CD8-positive, alpha-beta memory T cell (primary cell): Measurements from ENCODE around the gene MMADHC. TPM values are rescaled to one million over a fixed set of nuclear protein-coding genes. Genes with fewer than 3 reads are reported as not detected.

Experiments
- CTCF ChIA-PET: fragments of 350-600 bp; sonication (Branson Sonifier 250); formaldehyde crosslinking; loops from one replicate; lab custom pipeline; 2021; ENCODE audit warnings: antibody characterized with exemption; lab: Charles Lee
- POLR2A ChIA-PET: fragments of 350-600 bp; sonication (Branson Sonifier 250); formaldehyde crosslinking; loops from one replicate; lab custom pipeline; 2021; ENCODE audit warnings: antibody characterized with exemption; lab: Charles Lee
- DNase-seq, 5 donors: peaks; one replicate each; pipeline versions ENCODE4 v3.0.0 to v3.0.0-alpha.2; 2020 to 2022; ENCODE audit warnings: mixed read lengths in 1 of 5
- H3K27ac ChIP-seq: one replicate; pipeline ENCODE4 v1.7.0; 2013; ENCODE audit warnings: low read depth, mild to moderate bottlenecking, low read length, moderate library complexity
- H3K27me3 ChIP-seq: 2 replicates; pipeline ENCODE4 v1.7.0; 2013; ENCODE audit warnings: low read length, mild to moderate bottlenecking; ENCODE audit not compliant: insufficient read depth, poor library complexity, severe bottlenecking
- H3K36me3 ChIP-seq: 2 replicates; pipeline ENCODE4 v1.7.0; 2013; ENCODE audit warnings: mild to moderate bottlenecking, low read length, moderate library complexity; ENCODE audit not compliant: insufficient read depth
- H3K4me1 ChIP-seq: 2 replicates; pipeline ENCODE4 v1.7.0; 2013; ENCODE audit warnings: mild to moderate bottlenecking, low read length, moderate library complexity; ENCODE audit not compliant: insufficient read depth
- H3K4me3 ChIP-seq: 2 replicates; pipeline ENCODE4 v1.7.0; 2013; ENCODE audit warnings: mild to moderate bottlenecking, low read length
- H3K9me3 ChIP-seq: 2 replicates; pipeline ENCODE4 v1.7.0; 2013; ENCODE audit warnings: mild to moderate bottlenecking, low read length
- H3K27ac Mint-ChIP-seq, 8 donors: one replicate each; pipeline ENCODE4 v1.8.0; 2020 to 2021; ENCODE audit warnings: mixed read lengths in 8 of 8, mild to moderate bottlenecking in 6 of 8, inconsistent platforms in 3 of 8, moderate library complexity in 3 of 8
- H3K27me3 Mint-ChIP-seq, 2 donors: one replicate each; pipeline ENCODE4 v1.8.0; 2020 to 2021; ENCODE audit warnings: mixed read lengths in 2 of 2, mild to moderate bottlenecking in 1 of 2, moderate library complexity in 1 of 2
- H3K36me3 Mint-ChIP-seq, 3 donors: one replicate each; pipeline ENCODE4 v1.8.0; 2020 to 2021; ENCODE audit warnings: mixed read lengths in 3 of 3, inconsistent platforms in 1 of 3, mild to moderate bottlenecking in 1 of 3
- H3K4me1 Mint-ChIP-seq, 3 donors: one replicate each; pipeline ENCODE4 v1.8.0; 2020 to 2021; ENCODE audit warnings: mixed read lengths in 3 of 3, inconsistent platforms in 1 of 3, mild to moderate bottlenecking in 1 of 3
- H3K4me3 Mint-ChIP-seq, 7 donors: one replicate each; pipeline ENCODE4 v1.8.0; 2020 to 2021; ENCODE audit warnings: mixed read lengths in 7 of 7, mild to moderate bottlenecking in 6 of 7, moderate library complexity in 4 of 7, inconsistent platforms in 2 of 7
- H3K9me3 Mint-ChIP-seq, 5 donors: one replicate each; pipeline ENCODE4 v1.8.0; 2020 to 2022; ENCODE audit warnings: mixed read lengths in 5 of 5, mild to moderate bottlenecking in 3 of 5, moderate library complexity in 2 of 5, inconsistent platforms in 1 of 5
- polyA plus RNA-seq: library from polyadenylated mRNA; unstranded; fragments of 300-500 nt; fragmentation: Illumina TruSeq; gene quantifications from one replicate; pipeline ENCODE4 v1.2.3, GENCODE V29; 2021
- total RNA-seq, 2 experiments: library from RNA; stranded (reverse); gene quantifications; one replicate each; pipeline ENCODE4 v1.2.3, GENCODE V29; 2021

MMADHC gene
- total and polyA plus RNA-seq, 3 experiments from 2014 or later: 117 to 156 (median 149) TPM

GRCh38 chr2:149601141-149601796 is 13.7 kb upstream of the MMADHC start:
- ChIA-PET POLR2A (no interaction called here), CTCF (interaction anchor here (2.6 kb wide), 1 partner anchor 1638 kb away, joined by 9 read pairs; no protein-coding TSS in a partner anchor)
- Histone ChIP-seq H3K27me3 (no peaks in the 10 kb centered on the region), H3K27ac (no peak overlapping the region), H3K36me3 (no peaks in the 10 kb centered on the region), H3K4me1 (peaks cover 3% of the 10 kb centered on the region), H3K9me3 (no peaks in the 10 kb centered on the region), H3K4me3 (no peak overlapping the region)
- H3K27me3 Mint-ChIP-seq: peaks cover 0 to 7% of the 10 kb centered on the region in 2 donors
- no peaks in the 10 kb centered on the region for H3K36me3 Mint-ChIP-seq
- peak overlapping the region in 3 of 8 donors; percentile 2 to 72 (median 4) for H3K27ac Mint-ChIP-seq
- H3K4me3 Mint-ChIP-seq: no peak overlapping the region
- DNase-seq: no peak
- no peaks in the 10 kb centered on the region for H3K9me3 Mint-ChIP-seq
- peaks cover 13 to 18% (median 16%) of the 10 kb centered on the region in 3 donors for H3K4me1 Mint-ChIP-seq

GRCh38 chr2:149597668-149598326 is 10.2 kb upstream of the MMADHC start:
- peak overlapping the region in 6 of 8 donors; percentile 33 to 73 (median 44) for H3K27ac Mint-ChIP-seq
- H3K4me3 ChIP-seq: no peak overlapping the region
- ChIA-PET POLR2A (no interaction called here), CTCF (interaction anchor here (0.6 to 4.8 kb wide), 7 partner anchors 11 to 1642 kb away, joined by 3 to 35 read pairs (median 3); partner anchors contain the start of gene MMADHC)
- no peaks in the 10 kb centered on the region for H3K36me3 Mint-ChIP-seq
- no peak overlapping the region for H3K27ac ChIP-seq
- H3K27me3 ChIP-seq: no peaks in the 10 kb centered on the region
- no peaks in the 10 kb centered on the region for H3K9me3 ChIP-seq
- peaks cover 13 to 18% (median 16%) of the 10 kb centered on the region in 3 donors for H3K4me1 Mint-ChIP-seq
- no peaks in the 10 kb centered on the region for H3K36me3 ChIP-seq
- peak in 4 of 5 donors; percentile 34 to 70 (median 68) for DNase-seq
- H3K9me3 Mint-ChIP-seq: no peaks in the 10 kb centered on the region
- H3K4me1 ChIP-seq: peaks cover 3% of the 10 kb centered on the region
- H3K27me3 Mint-ChIP-seq: peaks cover 0 to 36% of the 10 kb centered on the region in 2 donors
- peak overlapping the region in 5 of 7 donors; percentile 1 to 57 (median 52) for H3K4me3 Mint-ChIP-seq

GRCh38 chr2:149597050-149597667 is 9.6 kb upstream of the MMADHC start:
- CTCF ChIA-PET: interaction anchor here (0.6 to 4.8 kb wide), 7 partner anchors 10 to 1642 kb away, joined by 3 to 35 read pairs (median 3); partner anchors contain the start of gene MMADHC
- DNase-seq: no peak
- H3K36me3 ChIP-seq: no peaks in the 10 kb centered on the region
- POLR2A ChIA-PET: no interaction called here
- peak overlapping the region in 3 of 8 donors; percentile 44 to 69 (median 44) for H3K27ac Mint-ChIP-seq
- peaks cover 3% of the 10 kb centered on the region for H3K4me1 ChIP-seq
- H3K27ac ChIP-seq: no peak overlapping the region
- H3K9me3 ChIP-seq: no peaks in the 10 kb centered on the region
- H3K4me3 Mint-ChIP-seq: peak overlapping the region in 4 of 7 donors; percentile 1 to 57 (median 51)
- peaks cover 13 to 18% (median 16%) of the 10 kb centered on the region in 3 donors for H3K4me1 Mint-ChIP-seq
- H3K4me3 ChIP-seq: no peak overlapping the region
- peaks cover 0 to 42% of the 10 kb centered on the region in 2 donors for H3K27me3 Mint-ChIP-seq
- H3K9me3 Mint-ChIP-seq: no peaks in the 10 kb centered on the region
- no peaks in the 10 kb centered on the region for H3K27me3 ChIP-seq
- H3K36me3 Mint-ChIP-seq: no peaks in the 10 kb centered on the region

GRCh38 chr2:149596471-149596870 is 8.9 kb upstream of the MMADHC start:
- peaks cover 3% of the 10 kb centered on the region for H3K4me1 ChIP-seq
- H3K27ac ChIP-seq: no peak overlapping the region

DNA sequence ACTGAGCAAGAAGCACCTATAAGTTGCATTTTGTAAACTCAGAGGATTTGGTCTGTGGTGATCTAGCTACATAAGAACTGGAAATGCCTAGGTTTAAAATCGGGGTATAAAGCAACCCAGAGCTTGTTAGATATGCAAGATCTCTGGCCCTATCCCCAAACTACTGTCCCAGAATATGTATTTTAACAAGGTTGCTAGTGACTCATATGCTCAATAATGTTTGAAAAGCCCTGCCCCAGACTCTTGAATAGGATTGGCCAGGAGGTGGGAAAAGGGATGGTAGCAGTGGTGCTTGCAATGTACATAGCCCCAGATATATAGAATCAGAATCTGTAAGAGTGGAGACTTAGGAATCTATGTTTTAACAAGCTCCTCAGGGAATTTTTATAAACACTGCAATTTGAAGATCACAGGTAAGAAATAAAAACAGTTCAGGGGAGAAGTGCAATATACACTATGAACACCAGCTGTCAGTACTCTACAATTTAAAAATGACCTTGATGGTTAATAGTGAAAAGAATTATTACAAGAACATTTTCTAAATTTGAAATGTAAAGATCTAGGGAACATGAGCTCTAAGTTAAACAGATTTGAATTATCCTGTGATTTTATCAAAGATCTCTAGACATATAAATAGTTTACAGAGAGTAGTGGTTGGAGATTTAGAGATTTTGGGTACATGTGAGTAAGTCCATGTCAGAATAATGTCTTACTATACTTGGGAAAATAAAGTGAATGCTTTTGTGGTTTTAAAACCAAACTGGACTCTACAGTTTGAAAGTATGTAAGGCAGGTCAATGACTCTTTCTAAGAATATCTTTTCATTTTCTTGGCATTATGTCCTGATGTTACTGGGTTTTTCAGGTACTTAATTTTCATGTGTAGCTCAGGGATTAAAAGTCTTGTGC is 7.7 kb upstream of the MMADHC start:
- Mint-ChIP-seq H3K9me3 (no peaks in the 10 kb centered on the region), H3K27me3 (peaks cover 5 to 58% of the 10 kb centered on the region in 2 donors), H3K4me1 (peaks cover 6 to 7% (median 7%) of the 10 kb centered on the region in 3 donors), H3K4me3 (no peak overlapping the region), H3K27ac (no peak overlapping the region), H3K36me3 (peaks cover 0 to 4% (median 0%) of the 10 kb centered on the region in 3 donors)
- POLR2A ChIA-PET: no interaction called here
- no peak for DNase-seq
- CTCF ChIA-PET: interaction anchor here (1.1 to 3.4 kb wide), 2 partner anchors 1456 to 1644 kb away, joined by 4 to 16 read pairs; no protein-coding TSS in a partner anchor
- H3K36me3 ChIP-seq: no peaks in the 10 kb centered on the region
- peaks cover 3% of the 10 kb centered on the region for H3K4me1 ChIP-seq
- no peak overlapping the region for H3K27ac ChIP-seq
- H3K4me3 ChIP-seq: no peak overlapping the region
- no peaks in the 10 kb centered on the region for H3K27me3 ChIP-seq
- H3K9me3 ChIP-seq: no peaks in the 10 kb centered on the region

More at GRCh38 chr2:149596471-149596870, 8.9 kb upstream of the MMADHC start:
- CTCF ChIA-PET: interaction anchor here (0.7 to 4.8 kb wide), 2 partner anchors 1456 to 1643 kb away, joined by 8 to 35 read pairs; no protein-coding TSS in a partner anchor
- H3K4me1 Mint-ChIP-seq: peaks cover 8 to 13% (median 11%) of the 10 kb centered on the region in 3 donors
- peaks cover 0 to 48% of the 10 kb centered on the region in 2 donors for H3K27me3 Mint-ChIP-seq
- H3K4me3 Mint-ChIP-seq: no peak overlapping the region
- H3K27ac Mint-ChIP-seq: no peak overlapping the region
- POLR2A ChIA-PET: no interaction called here
- Histone ChIP-seq H3K36me3 (no peaks in the 10 kb centered on the region), H3K9me3 (no peaks in the 10 kb centered on the region), H3K4me3 (no peak overlapping the region), H3K27me3 (no peaks in the 10 kb centered on the region)
- H3K36me3 Mint-ChIP-seq: peaks cover 0 to 4% (median 0%) of the 10 kb centered on the region in 3 donors
- DNase-seq: no peak
- no peaks in the 10 kb centered on the region for H3K9me3 Mint-ChIP-seq

- Mint-ChIP-seq H3K36me3 (peaks cover 0 to 4% (median 0%) of the 10 kb centered on the region in 3 donors), H3K4me3 (no peak overlapping the region), H3K27me3 (peaks cover 6 to 67% of the 10 kb centered on the region in 2 donors), H3K9me3 (no peaks in the 10 kb centered on the region), H3K4me1 (peaks cover 6 to 7% (median 7%) of the 10 kb centered on the region in 3 donors), H3K27ac (no peak overlapping the region)
- Histone ChIP-seq H3K9me3 (no peaks in the 10 kb centered on the region), H3K4me1 (peaks cover 3% of the 10 kb centered on the region), H3K27me3 (no peaks in the 10 kb centered on the region), H3K36me3 (no peaks in the 10 kb centered on the region), H3K4me3 (no peak overlapping the region), H3K27ac (no peak overlapping the region)
- DNase-seq: no peak
- POLR2A ChIA-PET: no interaction called here
- CTCF ChIA-PET: interaction anchor here (3.4 kb wide), 1 partner anchor 1645 kb away, joined by 16 read pairs; no protein-coding TSS in a partner anchor
Observed at GRCh38 chr2:149594411-149594810, 6.8 kb upstream of the MMADHC start.
